Lower leg skin (tissue), 3 donors: ENCODE results near the gene OR10J5.

Source experiments
- POLR2A ChIP-seq, 2 donors: fragments of 450-650 bp; IDR thresholded peaks; one replicate each; pipeline ENCODE4 v1.6.1; 2016 to 2017; ENCODE audit warnings: antibody characterized with exemption in 2 of 2, mild to moderate bottlenecking in 1 of 2, moderate library complexity in 1 of 2
- TF ChIP-seq, protein P1 (sequence below), 3 donors: fragments of 450-650 bp; IDR thresholded peaks; one replicate each; pipeline ENCODE4 v1.5.1; 2016; ENCODE audit warnings: antibody characterized with exemption in 3 of 3, mild to moderate bottlenecking in 3 of 3, moderate library complexity in 2 of 3

DNA sequence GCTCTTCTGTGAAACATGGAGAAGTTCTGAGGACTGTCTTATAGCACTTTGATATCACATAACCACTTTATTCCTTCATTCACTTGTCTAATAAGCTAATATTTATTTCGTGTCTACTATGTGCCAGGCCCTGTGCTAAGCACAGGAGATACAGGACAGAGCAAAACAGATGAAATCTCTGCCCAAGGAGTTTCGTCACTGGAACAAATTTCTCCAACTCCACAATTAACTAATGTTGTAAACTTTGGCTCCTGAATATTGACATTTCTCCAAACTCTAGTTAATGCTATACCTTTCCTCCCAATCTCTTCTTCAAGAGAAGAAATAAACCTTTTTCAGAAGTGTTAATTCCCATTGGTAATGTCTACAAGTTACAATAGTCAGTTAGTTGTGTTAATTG, 24.8 kb upstream of the OR10J5 start:
- TF ChIP-seq, protein P1, sequence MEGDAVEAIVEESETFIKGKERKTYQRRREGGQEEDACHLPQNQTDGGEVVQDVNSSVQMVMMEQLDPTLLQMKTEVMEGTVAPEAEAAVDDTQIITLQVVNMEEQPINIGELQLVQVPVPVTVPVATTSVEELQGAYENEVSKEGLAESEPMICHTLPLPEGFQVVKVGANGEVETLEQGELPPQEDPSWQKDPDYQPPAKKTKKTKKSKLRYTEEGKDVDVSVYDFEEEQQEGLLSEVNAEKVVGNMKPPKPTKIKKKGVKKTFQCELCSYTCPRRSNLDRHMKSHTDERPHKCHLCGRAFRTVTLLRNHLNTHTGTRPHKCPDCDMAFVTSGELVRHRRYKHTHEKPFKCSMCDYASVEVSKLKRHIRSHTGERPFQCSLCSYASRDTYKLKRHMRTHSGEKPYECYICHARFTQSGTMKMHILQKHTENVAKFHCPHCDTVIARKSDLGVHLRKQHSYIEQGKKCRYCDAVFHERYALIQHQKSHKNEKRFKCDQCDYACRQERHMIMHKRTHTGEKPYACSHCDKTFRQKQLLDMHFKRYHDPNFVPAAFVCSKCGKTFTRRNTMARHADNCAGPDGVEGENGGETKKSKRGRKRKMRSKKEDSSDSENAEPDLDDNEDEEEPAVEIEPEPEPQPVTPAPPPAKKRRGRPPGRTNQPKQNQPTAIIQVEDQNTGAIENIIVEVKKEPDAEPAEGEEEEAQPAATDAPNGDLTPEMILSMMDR (IDR thresholded peaks at IDR 0.05): no peak
- no peak for TF ChIP-seq POLR2A (IDR thresholded peaks at IDR 0.05)
